CD4-positive, alpha-beta T cell treated with Interleukin-15 for 4 hours (primary cell): ENCODE results near the gene POTEI.
"Not testable (repeated sequence)": the region's sequence is repeated elsewhere in the genome, so short reads cannot be mapped to it uniquely, and the experiment has no call there.

Experiments used
- DNase-seq: peaks from one replicate; pipeline ENCODE4 v3.0.0-alpha.2; 2020; ENCODE audit warnings: low spot score

Gene POTEI

GRCh38 chr2:130509228-130509627 is at the start of gene POTEI:
Gene POTEI, minus strand, starts transcription at chr2:130509328. Its CDS starts 93 bp downstream, at chr2:130509235.
- DNase-seq: not testable (repeated sequence)

- not testable (repeated sequence) for DNase-seq
Observed at GRCh38 chr2:130556441-130556840, 47.3 kb upstream of the POTEI start.

- DNase-seq: not testable (repeated sequence)
Observed at GRCh38 chr2:130554178-130554577, 45.0 kb upstream of the POTEI start.

GRCh38 chr2:130549475-130549874 is 40.3 kb upstream of the POTEI start:
- not testable (repeated sequence) for DNase-seq

DNA sequence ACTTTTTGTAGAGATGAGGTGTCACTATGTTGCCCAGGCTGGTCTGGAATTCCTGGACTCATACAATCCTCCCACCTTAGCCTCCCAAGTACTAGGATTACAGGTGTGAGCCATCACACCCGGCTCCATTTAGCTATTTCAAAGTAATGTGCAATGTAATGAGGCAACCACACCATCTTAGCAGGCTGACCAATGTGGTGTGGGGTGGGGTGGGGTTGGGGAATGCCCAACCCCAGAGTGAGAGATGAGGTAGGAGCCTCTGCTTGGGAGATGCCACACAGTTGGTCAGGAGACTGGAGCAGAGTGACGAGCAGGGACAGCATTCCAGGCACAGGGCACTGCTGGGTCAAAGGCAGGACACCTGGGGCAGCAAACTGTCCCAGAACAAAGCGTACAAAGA is 39.3 kb upstream of the POTEI start:
- not testable (repeated sequence) for DNase-seq

DNA sequence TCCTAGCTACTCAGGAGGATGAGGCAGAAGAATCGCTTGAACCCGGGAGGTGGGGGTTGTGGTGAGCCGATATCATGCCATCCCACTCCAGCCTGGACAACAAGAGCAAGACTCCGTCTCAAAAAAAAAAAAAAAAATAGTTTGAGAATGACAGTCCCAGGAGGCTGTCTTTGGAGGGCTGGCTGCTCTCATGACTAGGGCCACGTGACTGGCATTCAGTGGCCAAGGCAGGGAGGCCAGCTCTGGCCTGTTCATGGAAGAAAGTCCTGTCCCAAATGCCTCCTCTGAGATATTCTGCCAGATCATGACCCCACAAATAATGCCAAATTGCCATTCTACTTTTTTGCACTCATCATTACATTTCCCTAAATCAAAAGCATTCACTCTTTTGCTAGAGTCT is 35.9 kb upstream of the POTEI start:
- not testable (repeated sequence) for DNase-seq

- not testable (repeated sequence) for DNase-seq
Observed at GRCh38 chr2:130543785-130544528, 34.8 kb upstream of the POTEI start.

DNA sequence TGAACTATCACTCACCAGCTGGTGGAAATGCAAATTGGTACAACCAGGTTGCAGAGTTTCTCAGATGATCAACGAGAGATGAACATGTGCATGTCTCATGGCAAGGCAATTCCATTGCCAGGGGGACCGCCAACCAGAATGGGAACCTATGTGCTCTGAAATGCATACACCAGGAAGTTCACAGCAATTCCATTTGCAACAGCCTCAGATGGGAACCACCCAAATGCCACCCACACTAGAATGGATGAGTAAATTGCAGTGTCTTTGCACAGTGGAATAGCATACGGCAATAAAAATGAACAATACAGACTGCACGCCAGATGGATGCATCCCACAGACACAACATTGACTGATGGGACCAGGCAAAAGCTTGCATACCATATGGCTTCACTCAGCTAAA is 33.7 kb upstream of the POTEI start:
- not testable (repeated sequence) for DNase-seq

DNA sequence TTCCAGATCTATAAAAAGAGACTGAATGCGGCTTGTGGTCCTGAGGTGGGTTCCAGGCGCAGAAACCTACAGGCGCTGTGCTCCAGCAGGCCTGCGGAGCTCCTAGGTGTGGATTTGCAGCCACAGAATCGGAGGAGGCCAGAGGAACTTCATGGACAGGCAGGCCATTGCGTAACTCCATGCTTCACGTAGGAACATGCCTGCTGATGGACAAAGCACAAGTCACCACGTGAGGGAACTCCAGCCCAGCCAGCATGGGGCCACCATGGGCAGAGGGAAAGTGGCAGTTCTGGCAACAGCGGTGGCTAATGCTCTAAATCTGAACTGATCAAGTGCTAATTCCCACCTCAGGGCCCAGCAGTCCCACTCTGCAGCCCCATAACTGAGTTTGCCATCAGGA is 29.1 kb upstream of the POTEI start:
- DNase-seq: not testable (repeated sequence)

DNA sequence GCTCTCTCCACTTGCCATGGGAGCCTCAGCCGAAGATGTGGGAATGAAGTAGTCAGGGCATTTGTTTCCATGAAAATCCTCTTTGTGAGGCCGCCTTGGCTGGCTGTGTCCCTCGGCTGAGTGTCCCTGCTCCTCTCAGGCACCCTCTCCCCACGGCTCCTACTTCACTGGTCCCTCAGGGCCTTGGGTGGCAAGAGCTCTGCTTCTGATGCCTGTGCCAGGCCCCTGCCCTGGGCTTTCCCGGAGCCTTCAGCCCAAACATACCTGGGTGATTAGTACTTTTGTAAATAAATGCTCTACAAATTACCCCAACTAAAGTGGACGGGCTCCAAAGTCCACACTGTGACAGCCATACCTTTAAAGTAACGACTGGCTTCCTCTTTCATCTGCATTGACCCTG is 27.5 kb upstream of the POTEI start:
- not testable (repeated sequence) for DNase-seq

DNA sequence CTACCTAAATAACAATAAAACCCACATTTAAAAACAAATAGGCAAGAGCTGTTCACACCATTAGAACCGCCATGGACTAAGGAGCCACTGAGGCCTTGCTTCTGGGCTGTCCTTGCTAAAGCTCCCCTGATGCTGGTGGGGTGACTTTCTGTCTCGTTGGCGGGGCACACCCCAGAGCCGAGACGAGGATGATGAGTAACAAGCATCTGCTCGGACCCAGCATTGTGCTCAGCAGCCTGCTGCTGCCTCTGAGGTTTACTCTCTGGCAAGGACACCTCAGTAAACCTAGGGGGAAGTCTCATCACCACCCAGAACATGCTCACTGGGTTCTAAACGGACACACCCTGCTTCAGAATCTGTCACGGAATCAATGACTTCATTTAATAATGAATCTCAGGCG is 22.5 kb upstream of the POTEI start:
- not testable (repeated sequence) for DNase-seq

DNA sequence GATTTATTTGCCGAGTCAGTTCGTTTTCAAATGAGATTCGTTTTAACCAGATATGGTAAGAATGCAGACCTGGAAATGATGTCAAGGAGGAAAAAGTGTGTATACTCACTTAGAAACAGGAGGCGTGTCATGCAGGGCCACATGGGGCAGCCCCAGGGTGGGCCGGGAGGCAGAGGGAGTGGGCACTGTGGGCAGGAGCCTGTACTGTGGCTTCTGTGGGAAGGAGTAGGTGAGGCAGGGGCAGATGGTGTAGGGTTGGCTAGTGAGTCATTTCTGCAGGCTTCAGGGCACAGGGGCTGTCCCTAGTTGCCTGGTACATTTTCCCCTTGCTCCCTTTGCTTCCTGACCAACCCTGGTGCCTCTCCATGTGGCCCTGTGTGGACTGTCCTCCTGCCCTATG is 22.1 kb upstream of the POTEI start:
- not testable (repeated sequence) for DNase-seq

DNA sequence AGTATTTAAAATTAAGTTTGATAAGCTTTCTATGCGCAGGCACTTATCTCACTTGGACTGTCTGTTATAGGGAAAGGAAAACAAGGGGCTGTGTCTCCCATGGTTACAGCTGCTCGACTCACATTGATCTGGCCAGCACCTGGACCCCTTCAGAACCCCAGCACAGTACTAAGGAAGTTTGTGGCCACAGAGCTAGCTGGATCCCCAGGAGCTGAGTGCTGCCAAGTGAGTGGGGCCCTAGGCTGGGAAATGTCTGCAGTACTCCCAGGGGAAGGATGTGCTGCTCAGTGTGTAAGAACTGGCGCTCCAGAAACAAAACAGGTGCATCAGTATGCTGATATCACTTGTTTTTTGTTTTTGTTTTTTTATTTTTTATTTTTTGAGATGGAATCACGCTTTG is 21.1 kb upstream of the POTEI start:
- not testable (repeated sequence) for DNase-seq

- not testable (repeated sequence) for DNase-seq
Observed at GRCh38 chr2:130529545-130529944, 20.4 kb upstream of the POTEI start.

- not testable (repeated sequence) for DNase-seq
Observed at GRCh38 chr2:130527365-130527967, 18.3 kb upstream of the POTEI start.

DNA sequence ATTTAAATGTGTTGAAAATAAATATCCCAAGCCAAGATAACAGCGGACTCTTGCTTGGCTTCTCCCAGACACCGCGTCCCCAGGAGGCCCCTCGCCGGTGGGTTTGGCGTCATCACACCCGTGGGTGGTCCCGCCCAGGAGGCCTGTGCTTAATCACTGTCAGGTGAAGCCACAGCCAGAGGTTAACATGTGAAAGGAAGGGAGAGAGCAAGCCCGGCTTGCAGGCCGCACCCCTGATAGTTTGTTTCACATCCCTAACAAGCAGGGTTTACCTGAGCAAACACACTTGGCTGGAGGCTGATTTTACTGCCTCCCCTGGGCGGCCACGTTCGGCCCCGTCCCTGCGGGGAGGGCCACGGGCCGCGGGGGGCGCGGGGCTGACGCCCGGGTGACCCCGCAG is 13.3 kb upstream of the POTEI start:
- DNase-seq: not testable (repeated sequence)

DNA sequence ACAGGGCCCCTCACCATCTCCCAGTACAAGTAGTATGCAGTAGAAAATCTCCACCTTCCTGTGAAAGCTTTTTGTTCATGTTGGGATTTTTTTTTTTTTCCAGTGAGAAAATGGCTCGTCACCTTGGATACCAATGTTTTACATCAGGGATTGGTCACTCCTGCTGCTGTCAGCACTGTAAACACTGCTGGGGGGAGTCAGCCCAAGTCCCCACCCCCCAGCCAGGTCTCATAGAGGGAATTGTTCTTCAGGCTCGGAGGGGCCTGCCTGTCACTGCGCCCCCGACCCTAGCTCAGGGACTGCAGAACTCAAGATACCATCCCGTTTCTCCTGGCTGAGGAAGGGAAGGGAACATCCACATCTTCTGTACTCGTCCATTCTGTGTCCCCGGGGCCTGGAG is 11.9 kb upstream of the POTEI start, which contains the start of gene CFC1B:
TSS of gene CFC1B (plus strand) at position 231 of the 400 bp plus-strand sequence. CDS start 263 bp downstream, outside the sequence.
- not testable (repeated sequence) for DNase-seq

GRCh38 chr2:130518516-130519106 is 9.5 kb upstream of the POTEI start:
- not testable (repeated sequence) for DNase-seq

- DNase-seq: not testable (repeated sequence)
Observed at GRCh38 chr2:130511747-130512451, 2.8 kb upstream of the POTEI start.

- DNase-seq: not testable (repeated sequence)
Observed at GRCh38 chr2:130510807-130511746, 1.9 kb upstream of the POTEI start.

DNA sequence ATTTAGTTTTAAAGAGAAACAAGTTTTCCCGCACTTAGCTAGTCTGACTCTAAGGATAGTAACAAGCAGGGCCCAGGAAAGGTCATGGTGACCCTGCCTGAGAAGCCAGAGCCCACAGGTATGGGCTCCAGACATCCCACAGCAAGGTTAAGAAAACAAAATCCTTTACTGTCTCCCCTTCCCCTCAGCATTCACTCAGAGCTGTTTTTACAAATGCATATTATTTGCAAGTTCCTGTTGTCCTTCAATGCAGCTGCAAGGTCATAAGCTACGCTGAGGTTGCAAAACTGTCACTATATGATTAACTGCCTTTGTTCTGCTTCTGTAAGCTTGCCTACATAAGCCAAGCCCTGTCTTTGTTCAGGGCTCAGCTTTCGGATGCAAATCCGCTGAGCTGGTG is 18.1 kb downstream of the POTEI start:
- DNase-seq: not testable (repeated sequence)
